DMS 273 treated with DMSO at 0.1 percent for 48 hours (cell line): Measurements from ENCODE around the gene ELOF1.
A peak's percentile ranks its signal among the peaks of the same experiment; 100 is the strongest.
"Not testable (repeated sequence)": the region's sequence is repeated elsewhere in the genome, so short reads cannot be mapped to it uniquely, and the experiment has no call there.

Source experiments
- DNase-seq: peaks from one replicate; lab custom pipeline; 2025; lab: John Stamatoyannopoulos, UW

ELOF1 gene

DNA sequence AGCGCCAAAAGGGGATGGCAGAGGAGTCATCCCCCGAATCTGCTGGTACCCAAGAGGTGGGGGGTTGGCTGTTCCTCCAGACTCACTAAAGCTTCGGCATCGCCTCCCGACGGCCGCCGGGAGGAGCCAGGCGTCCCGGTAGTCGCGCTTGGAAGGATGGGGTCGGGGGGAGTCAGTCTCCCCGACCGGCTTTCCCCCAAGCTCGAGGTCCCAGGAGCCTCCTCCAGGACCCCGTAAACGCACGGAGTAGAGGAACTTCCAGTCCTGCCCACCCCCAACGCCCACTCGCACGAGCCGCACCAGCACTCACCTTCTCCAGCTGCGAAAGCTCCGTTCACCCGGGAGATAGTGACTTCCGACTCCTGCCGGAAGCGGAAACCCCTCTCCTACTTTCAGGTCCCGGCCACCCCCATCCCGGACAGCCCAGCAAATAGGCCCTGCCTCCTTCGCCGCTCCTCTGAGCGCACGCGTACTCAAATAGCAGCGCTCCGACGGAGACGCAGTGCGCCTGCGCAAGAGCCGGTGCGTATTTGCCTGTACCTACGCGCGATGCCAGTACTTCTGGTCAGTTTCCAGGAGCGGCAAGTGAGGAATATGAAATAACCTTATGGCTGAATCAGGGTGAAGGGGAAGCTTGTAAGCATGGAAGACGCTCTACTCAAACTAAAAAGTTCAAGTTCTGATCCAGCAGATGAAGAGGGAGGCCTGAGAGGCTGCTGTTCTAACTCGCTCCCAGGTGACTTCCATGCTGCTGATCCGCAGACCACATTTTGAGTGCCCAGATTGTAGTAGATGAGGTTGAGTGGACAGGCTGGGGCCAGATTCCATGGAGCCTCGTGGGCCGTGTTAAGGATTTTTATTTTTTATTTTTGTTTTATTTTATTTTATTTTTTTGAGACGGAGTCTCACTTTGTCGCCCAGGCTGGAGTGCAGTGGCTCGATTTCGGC lies at the start of gene ELOF1:
TSS of gene ELOF1 (minus strand) at position 350 of the 948 bp plus-strand sequence. CDS start 4,883 bp downstream, outside the sequence.
- peak; percentile 95 for DNase-seq

- DNase-seq, result no peak
These were observed 47.5 kb upstream of the ELOF1 start for GRCh38 chr19:11606484-11606883.

- DNase-seq, result not testable (repeated sequence)
These were observed 40.7 kb upstream of the ELOF1 start for GRCh38 chr19:11599704-11600103.

DNA sequence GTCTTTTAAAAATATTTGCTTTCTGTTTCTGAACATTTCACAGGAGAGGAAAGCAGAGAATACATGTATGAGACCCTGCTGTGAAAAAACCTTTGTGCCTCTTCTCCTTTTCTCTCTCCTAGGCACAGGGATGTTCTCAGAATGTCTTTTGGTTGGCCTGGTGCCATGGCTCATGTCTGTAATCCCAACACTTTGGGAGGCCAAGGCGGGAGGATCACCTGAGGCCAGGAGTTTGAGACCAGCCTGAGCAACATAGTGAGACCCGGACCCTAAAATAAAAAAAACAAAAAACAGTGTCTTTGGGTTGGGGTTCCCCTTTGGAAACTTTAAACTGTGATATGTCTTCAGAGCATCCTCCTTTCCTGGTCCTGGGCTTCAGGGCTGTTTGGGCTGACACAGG lies 39.7 kb upstream of the ELOF1 start:
- DNase-seq, result no peak

DNA sequence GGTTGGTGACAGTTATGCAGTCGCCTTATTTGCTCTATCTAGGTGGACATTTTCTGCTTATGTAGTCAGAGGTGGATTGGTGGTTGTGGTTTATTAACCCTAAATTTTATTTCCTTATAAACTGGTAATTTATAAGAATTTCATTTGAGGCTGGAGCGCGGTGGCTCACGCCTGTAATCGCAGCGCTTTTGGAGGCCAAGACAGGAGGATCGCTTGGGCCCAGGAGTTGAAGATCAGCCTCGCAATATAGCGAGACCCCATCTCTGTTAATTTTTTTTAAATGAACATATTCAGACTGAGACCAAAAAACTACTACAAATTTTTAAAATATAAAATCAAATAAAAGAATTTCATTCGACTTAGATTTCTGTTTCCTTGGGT lies 39.1 kb upstream of the ELOF1 start:
- DNase-seq, result no peak

DNA sequence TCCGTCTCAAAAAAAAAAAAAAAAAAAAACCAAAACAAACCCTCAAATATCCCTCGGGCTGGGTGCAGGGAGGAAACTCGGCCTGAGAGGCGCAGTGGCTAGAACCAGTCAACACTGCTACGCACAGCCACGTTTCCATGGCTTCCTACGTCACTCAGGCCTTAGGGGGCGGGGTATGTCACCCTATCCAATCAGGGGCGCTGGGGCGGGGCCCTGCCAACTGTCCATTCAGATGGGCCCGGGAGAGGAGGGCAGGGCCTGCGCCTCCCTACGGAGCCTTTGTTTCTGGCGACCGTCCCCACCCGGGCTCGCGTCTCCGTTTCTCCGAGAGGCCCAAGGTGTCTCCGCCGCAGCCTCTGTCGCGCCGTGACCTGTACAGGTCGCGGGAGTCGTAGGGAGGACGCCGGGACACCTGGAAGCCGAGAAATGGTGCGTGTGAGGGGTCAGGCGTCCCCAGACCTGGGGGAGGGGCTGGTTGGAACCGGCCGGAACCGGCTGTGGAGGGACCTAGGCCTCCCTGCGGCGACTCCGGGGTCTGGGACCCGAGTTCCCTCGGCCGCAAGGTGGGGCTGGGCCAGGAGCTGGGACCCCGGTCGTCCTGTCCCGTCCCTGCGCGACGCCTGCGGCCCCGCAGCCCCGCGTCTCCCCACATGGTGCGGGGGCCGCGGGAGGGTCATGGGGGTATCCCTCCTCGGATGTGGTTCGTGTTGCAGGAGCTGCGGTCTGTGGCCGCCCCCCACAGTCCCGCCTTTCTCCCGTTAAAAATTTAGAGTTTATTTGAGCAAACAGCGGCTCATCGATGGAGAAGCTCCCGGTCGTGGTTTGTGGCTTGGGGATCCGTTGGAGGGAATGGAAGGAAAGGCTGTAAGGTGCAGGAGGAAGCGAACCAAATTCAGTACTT lies 38.4 kb upstream of the ELOF1 start, which contains the start of gene ZNF627:
TSS of gene ZNF627 (plus strand) at position 282 of the 901 bp plus-strand sequence. CDS start at position 427, 145 bp downstream.
- peak; percentile 89 for DNase-seq

DNA sequence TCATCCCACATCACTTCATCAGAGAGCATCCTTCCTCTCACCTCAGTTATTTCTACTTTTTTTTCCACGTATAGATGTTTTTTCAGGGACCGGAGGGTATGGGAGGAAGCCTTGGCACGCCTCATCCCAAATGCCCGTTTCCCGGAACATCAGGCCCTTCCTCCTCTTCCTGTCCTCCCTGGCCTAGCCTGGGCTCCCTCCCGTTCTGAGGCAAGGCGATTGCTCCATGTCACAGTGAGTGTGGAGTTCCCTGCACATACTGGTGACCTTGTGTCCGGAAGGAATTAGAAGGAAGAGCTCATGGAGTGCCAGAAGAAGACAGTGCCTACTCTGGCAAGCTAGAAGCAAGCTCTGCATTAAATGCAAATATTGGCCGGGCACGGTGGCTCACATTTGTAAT lies 37.1 kb upstream of the ELOF1 start:
- DNase-seq, result no peak

DNA sequence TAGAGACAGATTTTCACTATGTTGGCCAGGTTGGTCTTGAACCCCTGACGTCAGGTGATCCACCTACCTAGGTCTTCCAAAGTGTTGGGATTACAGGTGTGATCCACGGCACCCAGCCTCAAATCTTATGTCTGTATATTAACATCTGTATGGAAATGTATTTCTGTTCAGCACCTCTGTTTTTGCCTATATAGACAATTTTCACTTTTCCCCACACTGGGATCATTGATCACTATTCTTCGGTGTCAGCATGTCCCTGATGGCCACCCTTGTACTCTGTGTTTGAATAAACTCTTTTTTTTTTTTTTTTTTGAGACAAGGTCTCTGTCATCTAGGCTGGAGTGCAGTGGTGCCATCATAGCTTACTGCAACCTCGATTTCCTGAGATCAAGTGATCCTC lies 35.1 kb upstream of the ELOF1 start:
- DNase-seq, result no peak

DNA sequence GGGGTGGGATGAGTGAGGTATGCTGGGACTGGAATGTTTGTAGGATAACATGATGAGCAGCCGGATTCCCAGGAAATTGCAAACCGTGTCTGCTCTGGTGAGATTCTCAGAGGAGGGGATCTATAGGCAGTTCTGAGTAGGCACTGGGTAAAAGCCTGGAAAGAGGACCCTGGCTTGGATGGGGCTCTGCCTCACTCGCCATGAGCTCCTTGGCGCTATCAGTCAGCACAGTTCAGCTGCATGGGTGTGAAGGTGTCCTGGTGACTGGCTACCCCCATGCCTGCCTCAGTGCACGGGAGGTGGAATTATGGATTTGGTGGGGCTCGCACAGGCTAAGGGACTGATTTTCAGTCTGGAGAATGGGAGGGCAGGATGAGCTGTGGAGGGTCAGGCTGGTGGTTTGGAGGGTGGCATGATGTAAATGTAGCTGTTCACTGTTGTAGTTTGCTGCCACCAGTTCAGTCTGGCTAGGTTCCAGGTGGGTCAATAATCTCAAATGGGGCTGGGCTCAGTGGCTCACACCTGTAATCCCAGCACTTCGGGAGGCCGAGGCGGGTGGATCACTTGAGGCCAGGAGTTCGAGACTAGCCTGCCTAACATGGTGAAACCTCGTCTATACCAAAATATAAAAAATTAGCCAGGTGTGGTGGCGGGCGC lies 29.1 kb upstream of the ELOF1 start:
- no peak for DNase-seq

GRCh38 chr19:11587302-11587974 lies 28.4 kb upstream of the ELOF1 start:
- DNase-seq, result peak; percentile 51

- DNase-seq, result no peak
These were observed 27.3 kb upstream of the ELOF1 start for GRCh38 chr19:11586331-11586730.

DNA sequence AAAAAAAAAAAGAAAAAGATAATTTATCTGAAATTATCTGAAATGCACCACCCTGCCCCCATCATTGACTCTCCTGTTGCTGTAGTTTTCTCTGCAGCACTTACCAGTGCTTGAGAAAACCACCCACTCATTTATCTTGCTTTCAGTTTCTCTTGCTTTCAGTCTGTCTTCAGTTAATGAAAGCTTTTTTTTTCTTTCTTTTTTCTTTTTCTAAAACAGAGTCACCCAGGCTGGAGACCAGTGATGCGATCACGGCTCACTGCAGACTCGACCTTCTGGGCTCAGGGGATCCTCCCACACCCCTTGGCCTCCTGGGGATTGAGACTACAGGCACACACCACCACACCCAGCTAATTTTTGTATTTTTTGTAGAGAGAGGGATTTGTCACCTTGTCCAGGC lies 22.7 kb upstream of the ELOF1 start:
- DNase-seq, result no peak

GRCh38 chr19:11580116-11580515 lies 21.1 kb upstream of the ELOF1 start:
- DNase-seq, result no peak

DNA sequence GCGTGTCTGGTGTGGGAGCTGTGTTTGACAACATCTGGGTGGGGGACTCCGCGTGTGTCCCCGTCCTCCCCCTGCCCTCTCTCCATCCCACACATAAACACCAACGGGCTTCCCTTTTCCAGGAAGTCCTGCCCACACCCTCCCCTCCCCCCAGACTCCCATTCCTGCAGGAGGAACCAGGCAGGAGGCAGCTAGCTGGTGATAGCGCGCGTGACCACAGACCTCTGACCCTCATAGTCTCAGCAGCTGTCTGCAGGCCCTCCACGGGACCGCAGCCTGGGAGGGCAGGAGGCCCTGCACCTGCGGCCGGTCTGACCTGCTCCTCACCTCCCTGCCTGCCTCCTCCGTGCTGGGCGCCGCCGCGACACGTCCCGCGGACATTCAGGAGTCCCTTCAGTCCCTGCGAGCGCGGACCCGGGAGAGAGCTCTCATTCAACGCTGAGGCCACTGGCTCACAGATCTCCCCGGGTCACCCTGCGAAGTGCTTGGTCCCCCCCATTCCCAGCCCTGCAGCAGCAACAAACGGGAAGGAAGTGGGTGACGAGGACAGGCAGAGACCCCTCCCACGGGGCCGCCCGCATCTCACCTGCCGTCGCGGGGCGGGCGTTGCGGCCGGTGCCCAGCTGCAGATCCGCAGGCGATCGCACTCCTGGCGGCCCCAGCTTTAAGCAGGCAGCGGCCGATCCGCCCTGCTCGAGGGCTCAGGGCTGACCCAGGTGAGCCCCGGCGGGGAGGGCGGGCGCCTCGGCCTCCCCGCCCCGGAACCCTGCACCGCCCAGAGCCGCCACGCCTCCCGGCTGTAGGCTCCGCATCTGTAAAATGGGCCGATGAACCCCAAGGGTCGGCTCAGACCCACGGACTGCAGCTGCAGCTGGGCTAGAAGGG lies 19.5 kb upstream of the ELOF1 start:
- DNase-seq, result no peak

GRCh38 chr19:11577451-11578257 lies 18.6 kb upstream of the ELOF1 start, which contains the start of gene ACP5:
ACP5 (minus strand) TSS chr19:11577645; CDS start chr19:11577317, 328 bp downstream.
- DNase-seq, result no peak

GRCh38 chr19:11576227-11576626 lies 17.2 kb upstream of the ELOF1 start:
- DNase-seq, result no peak

GRCh38 chr19:11574689-11575088 lies 15.7 kb upstream of the ELOF1 start:
- DNase-seq, result no peak

- not testable (repeated sequence) for DNase-seq
These were observed 14.7 kb upstream of the ELOF1 start for GRCh38 chr19:11573763-11574162.

- not testable (repeated sequence) for DNase-seq
These were observed 14.3 kb upstream of the ELOF1 start for GRCh38 chr19:11573354-11573753.
